MCF 10A (cell line): ENCODE results near the gene SEMA3C. TPM values are rescaled to one million over a fixed set of nuclear protein-coding genes. Genes with fewer than 3 reads are reported as not detected.

Experiments
- BruUV-seq: library from RNA; stranded (reverse); fragments of 400-500 nt; replicated peaks from 2 replicates; lab custom pipeline; 2021; lab: Mats Ljungman, UMichigan
- CTCF ChIA-PET: fragments of 300-600 bp; sonication (Branson Sonifier 250); formaldehyde crosslinking; extraction: SDS; loops from one replicate; lab custom pipeline; 2021; ENCODE audit warnings: antibody characterized with exemption, inconsistent platforms; lab: Yijun Ruan, JAX
- POLR2A ChIA-PET: fragments of 300-600, 350-650 bp; sonication (Branson Sonifier 250); formaldehyde crosslinking; extraction: SDS; loops from one replicate; lab custom pipeline; 2020; ENCODE audit warnings: antibody characterized with exemption, inconsistent platforms; lab: Yijun Ruan, JAX
- DNase-seq: peaks from one replicate; pipeline ENCODE4 v3.0.0-alpha.2; 2018; ENCODE audit not compliant: unreplicated experiment
- H3K27ac Mint-ChIP-seq: one replicate; pipeline ENCODE4 v1.8.0; 2022; ENCODE audit warnings: mild to moderate bottlenecking, low read depth, mixed read lengths; ENCODE audit not compliant: unreplicated experiment
- H3K27me3 Mint-ChIP-seq: one replicate; pipeline ENCODE4 v1.8.0; 2022; ENCODE audit warnings: mixed read lengths; ENCODE audit not compliant: insufficient read depth, unreplicated experiment
- H3K36me3 Mint-ChIP-seq: one replicate; pipeline ENCODE4 v1.8.0; 2022; ENCODE audit warnings: mild to moderate bottlenecking, moderate library complexity, mixed read lengths; ENCODE audit not compliant: insufficient read depth, unreplicated experiment
- H3K4me1 Mint-ChIP-seq: one replicate; pipeline ENCODE4 v1.8.0; 2022; ENCODE audit warnings: mixed read lengths; ENCODE audit not compliant: insufficient read depth, unreplicated experiment
- H3K4me3 Mint-ChIP-seq: one replicate; pipeline ENCODE4 v1.8.0; 2022; ENCODE audit warnings: mild to moderate bottlenecking, moderate library complexity, mixed read lengths; ENCODE audit not compliant: unreplicated experiment
- H3K9me3 Mint-ChIP-seq: one replicate; pipeline ENCODE4 v1.8.0; 2022; ENCODE audit warnings: mixed read lengths; ENCODE audit not compliant: unreplicated experiment
- intact Hi-C: fragments of 100-400 bp; cut with micrococcal nuclease; formaldehyde crosslinking; loops from 2 replicates; pipeline ENCODE4 v1.14.1; 2022
- total RNA-seq: library from RNA; stranded (reverse); gene quantifications from 2 replicates; pipeline ENCODE4 v1.2.3, GENCODE V29; 2022
- TF ChIP-seq, protein P1 (sequence below): fragments of 200-600 bp; IDR thresholded peaks from one replicate; pipeline ENCODE4 v1.8.0; 2022; ENCODE audit warnings: antibody characterized with exemption, mild to moderate bottlenecking; ENCODE audit not compliant: unreplicated experiment

SEMA3C gene
- total RNA-seq, 1 experiment from 2014 or later, result 140 TPM

DNA sequence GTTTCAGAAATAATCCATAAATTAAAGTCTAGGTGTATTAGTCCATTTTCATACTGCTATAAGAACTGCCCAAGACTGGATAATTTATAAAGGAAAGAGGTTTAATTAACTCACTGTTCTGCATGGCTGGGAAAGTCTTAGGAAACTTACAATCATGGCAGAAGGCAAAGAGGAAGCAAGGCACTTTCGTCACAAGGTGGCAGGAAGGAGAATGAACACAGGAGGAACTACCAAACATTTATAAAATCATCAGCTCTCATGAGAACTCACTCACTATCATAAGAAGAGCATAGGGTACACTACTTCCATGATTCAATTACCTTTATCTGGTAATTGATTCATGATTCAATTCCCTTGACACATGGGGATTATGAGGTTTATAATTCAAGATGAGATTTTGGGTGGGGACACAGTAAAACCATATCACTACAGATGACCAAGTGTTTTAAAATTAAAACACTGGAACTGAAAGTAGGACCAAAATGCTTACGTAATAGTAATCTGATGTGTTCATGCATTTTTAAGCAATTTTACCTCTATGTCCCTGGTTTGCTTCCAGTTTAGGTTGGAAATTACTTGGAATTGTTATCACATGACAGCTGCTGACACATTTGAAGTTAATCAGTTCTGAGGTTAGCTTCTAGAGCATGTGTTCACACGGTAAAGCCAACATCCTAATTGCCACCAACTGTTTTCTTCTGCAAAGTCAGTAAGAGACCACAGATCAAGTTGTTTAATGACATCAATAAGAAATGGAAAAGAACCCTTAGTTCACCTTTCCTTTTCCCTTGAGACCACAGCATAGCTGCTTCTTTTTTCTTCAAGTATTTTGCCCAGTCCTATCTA lies 48.4 kb upstream of the SEMA3C start:
- Mint-ChIP-seq H3K4me3 (no peak overlapping the region), H3K27ac (no peak overlapping the region), H3K27me3 (no peaks in the 10 kb centered on the region), H3K36me3 (no peaks in the 10 kb centered on the region), H3K4me1 (no peaks in the 10 kb centered on the region), H3K9me3 (no peaks in the 10 kb centered on the region)
- CTCF ChIA-PET, result no interaction called here
- TF ChIP-seq, protein P1, sequence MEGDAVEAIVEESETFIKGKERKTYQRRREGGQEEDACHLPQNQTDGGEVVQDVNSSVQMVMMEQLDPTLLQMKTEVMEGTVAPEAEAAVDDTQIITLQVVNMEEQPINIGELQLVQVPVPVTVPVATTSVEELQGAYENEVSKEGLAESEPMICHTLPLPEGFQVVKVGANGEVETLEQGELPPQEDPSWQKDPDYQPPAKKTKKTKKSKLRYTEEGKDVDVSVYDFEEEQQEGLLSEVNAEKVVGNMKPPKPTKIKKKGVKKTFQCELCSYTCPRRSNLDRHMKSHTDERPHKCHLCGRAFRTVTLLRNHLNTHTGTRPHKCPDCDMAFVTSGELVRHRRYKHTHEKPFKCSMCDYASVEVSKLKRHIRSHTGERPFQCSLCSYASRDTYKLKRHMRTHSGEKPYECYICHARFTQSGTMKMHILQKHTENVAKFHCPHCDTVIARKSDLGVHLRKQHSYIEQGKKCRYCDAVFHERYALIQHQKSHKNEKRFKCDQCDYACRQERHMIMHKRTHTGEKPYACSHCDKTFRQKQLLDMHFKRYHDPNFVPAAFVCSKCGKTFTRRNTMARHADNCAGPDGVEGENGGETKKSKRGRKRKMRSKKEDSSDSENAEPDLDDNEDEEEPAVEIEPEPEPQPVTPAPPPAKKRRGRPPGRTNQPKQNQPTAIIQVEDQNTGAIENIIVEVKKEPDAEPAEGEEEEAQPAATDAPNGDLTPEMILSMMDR, result no peak
- BruUV-seq, result no TSS peak
- no peak for DNase-seq
- intact Hi-C loops, result no loop called here
- POLR2A ChIA-PET, result no interaction called here

DNA sequence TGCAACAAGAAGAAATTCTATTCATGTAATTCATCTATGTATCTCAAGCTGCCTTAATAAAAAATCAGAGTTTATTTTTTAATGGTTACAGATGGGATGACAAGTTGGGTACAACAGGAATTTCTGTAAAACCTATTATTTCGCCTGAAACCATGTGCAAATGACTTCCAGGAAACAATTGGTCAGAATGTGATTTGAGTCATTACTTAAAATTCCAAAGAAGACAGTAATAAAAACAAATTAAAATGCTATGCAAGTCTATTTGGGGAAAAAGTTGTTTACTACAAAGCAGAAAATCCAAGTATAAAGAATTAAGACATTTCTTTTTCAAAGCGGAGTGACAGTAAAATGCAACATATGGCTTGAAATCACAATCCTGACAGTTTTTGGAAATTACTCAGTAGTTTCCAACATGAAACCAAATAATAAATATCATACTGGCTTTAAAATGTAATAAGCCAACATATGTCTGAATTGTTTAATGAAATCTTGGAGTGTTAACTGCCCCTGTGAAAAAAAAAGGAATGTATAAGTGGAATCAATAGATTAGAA lies 41.5 kb upstream of the SEMA3C start:
- Mint-ChIP-seq H3K4me3 (no peak overlapping the region), H3K9me3 (no peaks in the 10 kb centered on the region), H3K4me1 (no peaks in the 10 kb centered on the region), H3K36me3 (no peaks in the 10 kb centered on the region), H3K27me3 (no peaks in the 10 kb centered on the region), H3K27ac (no peak overlapping the region)
- TF ChIP-seq, protein P1, result no peak
- no peak for DNase-seq
- POLR2A ChIA-PET, result no interaction called here
- no TSS peak for BruUV-seq
- CTCF ChIA-PET, result no interaction called here
- intact Hi-C loops, result no loop called here

DNA sequence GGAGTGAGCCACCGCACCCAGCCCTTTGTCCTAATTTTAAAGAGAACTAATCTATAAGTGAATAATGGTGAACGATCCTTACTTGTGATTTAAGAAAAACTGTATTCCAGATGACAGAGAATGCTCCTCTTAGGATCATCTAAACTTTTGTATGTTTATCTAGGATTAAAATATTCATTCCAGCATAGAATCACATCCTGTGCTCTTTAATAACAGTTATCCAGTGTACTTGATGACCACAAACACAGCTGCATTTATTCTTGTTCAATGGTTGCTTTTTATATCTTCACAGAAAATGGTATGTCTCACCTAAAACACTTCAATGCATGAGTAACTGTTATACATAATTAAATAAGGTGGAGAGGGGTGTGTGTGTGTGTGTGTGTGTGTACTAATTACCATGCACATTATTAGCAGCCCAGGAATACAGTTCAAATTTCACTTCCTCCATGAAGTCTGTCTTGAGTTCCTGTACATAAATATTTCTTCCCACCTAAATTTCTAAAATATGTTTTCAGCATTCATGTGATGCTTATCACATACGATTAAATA lies 38.5 kb upstream of the SEMA3C start:
- H3K27me3 Mint-ChIP-seq, result no peaks in the 10 kb centered on the region
- no peaks in the 10 kb centered on the region for H3K4me1 Mint-ChIP-seq
- no peak overlapping the region for H3K27ac Mint-ChIP-seq
- no peaks in the 10 kb centered on the region for H3K9me3 Mint-ChIP-seq
- no peak overlapping the region for H3K4me3 Mint-ChIP-seq
- intact Hi-C loops, result no loop called here
- no peak for DNase-seq
- POLR2A ChIA-PET, result no interaction called here
- CTCF ChIA-PET, result interaction anchor here (0.6 kb wide), 1 partner anchor 46 kb away, joined by 3 read pairs; no protein-coding TSS in a partner anchor
- TF ChIP-seq, protein P1, result no peak
- no peaks in the 10 kb centered on the region for H3K36me3 Mint-ChIP-seq
- BruUV-seq, result no TSS peak

DNA sequence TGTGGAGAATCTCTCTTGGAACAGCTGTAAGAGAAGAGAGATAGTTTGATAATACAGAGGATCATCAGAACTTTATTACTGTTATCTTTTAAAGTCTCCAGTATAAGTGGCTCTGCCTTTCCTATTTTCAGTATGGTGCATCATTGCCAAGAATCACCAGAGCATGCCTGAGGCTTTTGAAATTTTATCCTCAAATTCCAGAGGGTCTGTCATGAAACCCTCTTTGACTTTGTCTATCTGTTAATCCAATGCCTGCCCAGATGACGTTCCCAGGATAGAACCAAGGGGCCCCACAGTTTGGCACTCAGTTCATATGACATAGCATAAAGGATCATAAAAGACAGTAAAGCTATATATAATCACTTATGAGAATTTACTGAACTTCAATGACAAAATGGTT lies 35.3 kb upstream of the SEMA3C start:
- no TSS peak for BruUV-seq
- ChIA-PET POLR2A (interaction anchor here (0.9 kb wide), 1 partner anchor 65 kb away, joined by 4 read pairs; no protein-coding TSS in a partner anchor), CTCF (interaction anchor here (1.0 kb wide), 1 partner anchor 9 kb away, joined by 4 read pairs; no protein-coding TSS in a partner anchor)
- Mint-ChIP-seq H3K27ac (no peak overlapping the region), H3K27me3 (no peaks in the 10 kb centered on the region), H3K36me3 (no peaks in the 10 kb centered on the region), H3K4me1 (no peaks in the 10 kb centered on the region), H3K4me3 (no peak overlapping the region), H3K9me3 (no peaks in the 10 kb centered on the region)
- DNase-seq, result no peak
- intact Hi-C loops, result no loop called here
- TF ChIP-seq, protein P1, result no peak
